Activated CD4-positive, alpha-beta T cell treated with anti-CD3 and anti-CD28 coated beads for 24 hours (primary cell): ENCODE data around the gene MAST4.
A peak's percentile ranks its signal among the peaks of the same experiment; 100 is the strongest.

Experiments used
- DNase-seq, 2 donors: peaks; one replicate each; pipeline ENCODE4 v3.0.0-alpha.2; 2020; ENCODE audit warnings: low read depth in 2 of 2

The MAST4 gene

DNA sequence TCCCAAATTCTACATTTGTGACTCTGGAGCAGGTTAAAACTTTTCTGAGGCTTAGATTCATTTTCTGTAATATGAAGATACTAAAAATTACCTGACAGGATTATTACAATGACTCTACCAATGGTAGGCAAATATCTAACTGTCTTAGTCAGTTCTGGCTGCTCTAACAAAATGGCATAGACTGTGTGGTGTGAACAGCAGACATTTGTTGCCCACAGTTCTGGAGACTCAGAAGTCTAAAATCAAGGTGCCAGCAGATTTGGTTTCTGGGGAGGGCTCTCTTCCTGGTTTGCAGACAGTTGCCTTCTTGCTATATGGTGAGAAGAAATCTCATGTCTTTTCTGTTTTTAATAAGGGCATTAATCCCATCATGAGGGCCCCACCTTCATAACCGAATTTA, 245.1 kb downstream of the MAST4 start:
- no peak for DNase-seq

- DNase-seq, result no peak
Measured at GRCh38 chr5:66842540-66842939, 246.3 kb downstream of the MAST4 start.

DNA sequence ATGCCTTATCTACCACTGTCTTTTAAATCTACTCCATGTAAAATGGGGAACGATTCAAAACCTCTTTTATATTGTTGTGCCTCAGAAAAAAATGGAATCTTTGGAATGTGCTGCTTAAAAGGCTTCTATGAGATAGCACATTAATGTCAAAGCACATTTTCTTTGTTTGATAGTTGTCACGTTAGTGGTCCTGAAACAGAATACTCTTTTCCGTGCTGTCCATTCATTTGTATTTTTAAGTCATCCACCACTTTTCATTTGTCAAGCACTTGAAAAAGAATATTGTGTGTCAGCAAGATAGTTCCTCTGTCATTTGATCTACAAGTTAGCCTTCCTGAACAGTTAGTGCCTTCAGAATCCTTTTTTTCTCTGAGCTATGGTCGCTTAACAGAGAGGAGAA, 246.9 kb downstream of the MAST4 start:
- no peak for DNase-seq

DNA sequence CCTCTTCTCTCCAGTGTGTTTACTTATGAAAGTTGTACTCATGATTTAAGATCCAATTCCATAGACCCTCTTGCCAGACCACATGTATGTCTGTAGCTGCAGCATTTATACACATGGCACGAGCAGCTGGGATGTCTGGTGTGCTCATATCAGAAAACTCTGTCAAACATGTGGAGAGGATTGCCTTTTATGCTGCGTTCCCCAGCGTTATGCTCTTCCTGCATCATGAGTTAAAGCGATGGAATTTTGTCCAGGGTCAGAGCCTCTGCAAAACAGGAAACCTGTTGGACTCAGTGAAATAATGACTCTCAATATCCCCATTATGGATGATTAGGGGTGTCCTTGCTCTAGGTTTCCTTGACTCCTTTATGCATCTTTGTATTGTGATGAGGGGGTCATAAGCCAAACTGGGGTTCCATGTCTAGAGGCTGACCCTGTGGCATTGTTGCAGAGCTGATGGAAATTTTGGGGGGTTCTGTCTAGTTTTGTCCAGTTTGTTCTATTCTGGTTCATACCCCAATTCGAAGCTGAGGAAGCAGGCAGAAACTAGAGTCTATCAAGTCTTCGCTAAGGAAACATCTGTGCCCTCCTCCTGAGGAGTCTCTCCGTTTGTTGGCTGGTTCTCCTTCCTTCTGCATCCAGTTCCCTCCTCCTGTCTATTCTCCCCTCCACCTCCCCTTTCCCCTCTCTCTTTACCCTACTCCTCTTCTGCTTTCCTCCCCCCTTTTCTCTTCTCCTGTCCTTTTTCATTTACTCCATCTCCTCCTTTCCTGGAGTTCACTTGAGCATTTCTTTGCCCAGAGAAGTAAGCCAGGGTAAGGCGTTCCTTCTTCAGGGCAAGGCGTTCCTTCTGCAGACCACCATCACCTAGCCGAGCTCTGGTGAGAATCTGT, 252.8 kb downstream of the MAST4 start:
- DNase-seq, result no peak

GRCh38 chr5:66849803-66850202, 253.6 kb downstream of the MAST4 start:
- DNase-seq, result no peak

DNA sequence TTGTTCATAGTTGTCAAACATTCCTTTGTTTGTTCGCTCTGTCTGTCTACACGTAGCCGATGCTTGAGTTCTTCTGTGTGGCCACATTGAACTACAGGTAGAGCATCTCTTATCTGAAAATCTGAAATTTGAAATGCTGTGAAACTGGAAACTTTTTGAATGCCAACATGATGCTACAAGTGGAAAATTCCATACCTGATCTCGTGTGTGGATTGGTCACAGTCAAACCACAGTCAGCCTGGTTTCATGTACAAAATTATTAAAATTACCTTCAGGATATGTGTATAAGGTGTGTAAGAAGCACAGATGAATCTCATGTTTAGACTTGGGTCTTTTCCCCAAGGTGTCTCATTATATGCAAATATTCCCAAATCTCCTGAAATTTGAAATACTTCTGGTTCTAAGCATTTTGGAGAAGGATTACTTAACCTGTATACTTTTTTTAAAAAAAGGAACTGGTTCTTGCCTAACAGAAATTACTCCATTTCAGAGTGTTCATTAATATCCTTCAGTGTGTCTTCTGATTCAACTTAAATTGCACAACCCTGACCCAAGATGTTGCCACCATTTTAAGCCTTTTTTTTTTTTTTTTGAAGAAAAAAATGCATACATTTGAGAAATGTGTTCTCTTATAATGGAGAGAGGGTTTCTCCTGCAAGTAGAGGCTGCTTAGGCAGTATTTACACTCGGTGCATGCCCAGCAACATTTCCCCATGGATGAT, 254.3 kb downstream of the MAST4 start:
- DNase-seq, result no peak

DNA sequence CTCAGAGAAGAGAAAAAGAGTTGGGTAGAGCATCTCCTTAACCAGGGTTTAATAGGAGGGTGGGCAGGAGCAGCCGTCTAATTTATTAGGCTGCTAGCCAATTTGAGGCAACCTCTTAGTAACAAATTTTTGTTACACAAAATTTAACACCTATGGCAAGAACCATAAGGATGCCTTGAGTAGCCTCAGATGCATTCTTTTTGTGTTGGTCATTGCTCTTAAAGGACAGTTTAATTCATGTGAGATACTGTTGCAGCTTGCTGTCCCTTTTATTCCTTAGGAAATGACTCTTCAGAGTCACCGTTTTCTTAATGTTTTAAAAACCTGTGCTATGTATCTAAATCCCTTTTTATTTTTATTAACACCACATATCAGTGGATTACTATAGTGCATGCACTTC, 255.1 kb downstream of the MAST4 start:
- DNase-seq, result no peak

DNA sequence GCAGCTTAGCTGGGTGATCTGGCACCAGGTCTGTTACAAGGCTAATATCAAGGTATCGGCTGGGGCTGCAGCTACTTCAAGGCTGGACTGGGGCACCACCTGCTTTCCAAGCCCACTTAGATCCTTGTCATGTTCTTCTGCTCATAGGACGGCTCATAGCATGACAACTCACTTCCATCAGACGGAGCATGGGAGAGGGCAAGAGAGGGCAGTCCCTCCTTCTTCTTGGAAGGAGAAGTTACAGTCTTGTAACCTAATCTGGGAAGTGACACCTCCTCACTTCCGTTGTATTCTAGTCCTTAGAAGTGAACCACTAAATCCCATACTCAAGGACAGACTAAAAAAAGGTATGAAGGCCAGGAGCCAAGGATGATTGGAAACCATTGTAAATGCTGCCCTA, 258.2 kb downstream of the MAST4 start:
- no peak for DNase-seq

DNA sequence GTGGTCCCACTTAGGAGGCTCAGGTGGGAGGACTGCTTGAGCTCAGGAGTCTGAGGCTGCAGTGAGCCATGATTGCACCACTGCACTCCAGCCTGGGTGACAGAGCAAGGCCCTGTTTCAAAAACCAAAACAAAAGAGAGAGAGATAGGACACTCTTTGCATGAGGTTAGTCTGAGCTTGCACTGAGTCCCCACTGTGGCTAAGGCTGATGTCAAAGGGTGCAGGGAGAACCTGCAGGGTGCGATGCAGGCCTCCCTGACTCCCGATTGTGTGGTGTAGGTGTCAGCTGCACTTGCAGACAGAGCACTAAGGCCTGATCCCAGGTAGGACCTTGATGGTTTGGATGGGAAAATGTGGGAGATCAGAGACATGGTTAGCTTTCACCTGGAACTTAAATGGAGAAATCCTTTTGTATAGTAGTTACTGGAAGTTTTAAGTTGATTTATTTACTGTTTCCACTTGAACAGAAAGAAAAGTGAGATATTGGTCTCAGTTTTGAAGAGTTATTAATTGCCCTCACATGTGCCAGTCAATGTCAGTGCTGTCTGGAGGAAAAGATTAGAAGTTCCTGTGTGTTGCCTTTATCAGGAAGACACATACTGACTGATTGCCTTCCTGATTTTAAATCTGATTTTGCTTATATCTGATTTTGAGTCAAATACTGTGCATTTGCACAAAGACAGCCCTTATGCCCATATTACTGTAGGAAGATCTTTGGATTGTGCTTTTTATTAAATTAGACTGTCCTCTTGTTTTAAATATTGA, 260.0 kb downstream of the MAST4 start:
- DNase-seq, result no peak

DNA sequence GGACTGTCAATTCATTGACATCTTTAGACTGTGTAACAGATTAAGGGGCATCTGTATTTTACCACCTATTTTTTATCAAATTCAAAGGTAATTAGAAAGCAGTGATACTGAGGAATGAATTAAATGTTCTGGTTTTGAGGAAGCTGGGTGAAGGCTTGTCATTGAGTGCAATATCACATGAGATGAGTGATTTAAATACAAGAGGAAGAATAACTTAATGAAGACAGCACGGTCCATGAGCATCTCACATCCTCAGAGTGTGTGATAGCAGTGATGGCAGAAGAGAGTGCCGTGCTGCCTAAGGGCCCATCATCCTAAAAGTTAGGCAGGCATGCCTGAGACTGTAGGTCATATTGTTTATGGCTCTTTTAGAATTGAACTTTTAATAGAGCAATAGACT, 263.3 kb downstream of the MAST4 start:
- no peak for DNase-seq

- DNase-seq, result no peak
Measured at GRCh38 chr5:66860199-66860975, 264.2 kb downstream of the MAST4 start.

GRCh38 chr5:66861402-66861801, 265.2 kb downstream of the MAST4 start:
- DNase-seq, result no peak

GRCh38 chr5:66862020-66862419, 265.8 kb downstream of the MAST4 start:
- DNase-seq, result no peak

- DNase-seq, result no peak
Measured at GRCh38 chr5:66863243-66864170, 267.3 kb downstream of the MAST4 start.

DNA sequence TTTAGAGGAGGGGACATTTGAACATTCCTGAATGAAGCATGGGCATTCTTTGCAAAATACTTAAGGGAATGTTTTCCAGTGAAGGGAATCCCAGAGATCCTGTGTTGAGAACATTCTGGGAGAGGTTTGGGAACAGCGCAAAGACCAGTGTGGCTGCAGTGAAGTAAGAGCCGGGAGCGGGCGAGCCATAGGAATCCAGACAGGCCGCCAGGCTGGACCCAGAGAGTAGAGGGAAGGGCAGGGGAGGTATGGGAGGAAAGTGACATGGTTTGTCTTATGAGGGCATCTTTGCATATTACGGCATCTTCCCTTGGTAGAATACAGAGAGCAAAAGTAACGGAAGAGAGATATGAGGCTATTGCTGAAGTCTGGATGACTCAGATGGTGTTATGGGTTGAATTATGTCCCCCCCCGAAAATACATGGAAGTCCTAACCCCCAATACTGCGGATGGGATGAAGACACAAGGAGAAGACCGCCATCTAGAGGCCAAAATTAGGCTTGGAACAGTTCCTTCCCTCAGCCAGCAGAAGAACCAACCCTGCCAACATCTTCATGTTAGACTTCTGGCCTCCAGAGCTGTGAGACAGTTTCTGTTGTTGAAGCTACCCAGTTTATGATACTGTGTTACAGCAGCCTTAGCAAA, 268.2 kb downstream of the MAST4 start:
- peak in 1 of 2 donors; percentile 5 for DNase-seq

DNA sequence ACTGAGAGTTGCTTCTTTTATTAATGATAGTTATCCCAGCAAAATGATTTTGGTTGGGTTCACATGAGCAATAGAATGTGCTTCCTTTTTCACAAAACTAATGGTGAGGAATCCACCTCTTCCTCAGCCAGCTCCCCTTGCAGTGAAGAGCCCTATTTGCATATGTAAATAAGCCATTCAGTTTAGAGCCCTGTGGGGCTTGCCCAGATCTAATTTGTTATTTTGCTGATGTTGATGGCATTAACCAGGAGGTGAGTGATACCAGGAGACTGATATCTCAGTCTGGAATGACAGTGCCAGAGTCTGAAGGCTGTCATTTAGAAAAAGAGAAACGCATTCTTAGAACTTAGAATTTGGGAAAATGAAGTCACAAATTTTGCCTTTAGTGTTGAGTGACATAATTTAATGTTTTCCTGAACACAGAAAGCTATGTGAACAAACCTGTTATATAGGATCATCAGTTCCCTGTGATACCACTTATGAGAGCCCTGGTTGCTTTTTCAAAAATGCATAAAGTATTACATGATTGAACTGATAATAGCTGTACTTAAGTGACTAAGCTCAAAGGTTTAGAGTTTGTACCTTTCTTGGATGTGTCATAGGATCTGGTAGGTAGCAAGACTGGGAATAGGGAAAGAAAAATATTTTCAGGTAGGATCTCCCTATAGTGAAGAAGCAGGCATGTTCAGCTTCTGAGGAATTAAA, 271.6 kb downstream of the MAST4 start:
- DNase-seq, result no peak

GRCh38 chr5:66869347-66869746, 273.2 kb downstream of the MAST4 start:
- no peak for DNase-seq

DNA sequence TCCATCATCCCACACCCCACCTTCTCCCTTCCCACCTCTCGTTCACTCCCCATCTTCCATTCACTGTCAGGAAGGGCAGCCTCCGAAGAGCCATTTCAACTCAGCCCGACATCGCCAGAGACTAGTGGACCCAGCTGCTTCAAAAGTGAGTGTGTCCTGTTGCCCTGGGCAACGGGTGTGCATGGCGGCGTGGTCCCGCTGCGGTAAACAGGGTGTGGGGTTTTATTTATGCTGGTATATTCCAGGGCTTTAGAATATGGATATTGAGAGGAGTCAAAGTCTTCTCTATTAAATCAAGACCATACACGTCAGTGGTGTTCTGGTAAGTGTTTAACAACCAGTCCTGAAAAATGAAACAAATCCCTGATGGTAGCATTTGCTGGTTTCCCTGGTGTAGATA, 274.5 kb downstream of the MAST4 start:
- no peak for DNase-seq

DNA sequence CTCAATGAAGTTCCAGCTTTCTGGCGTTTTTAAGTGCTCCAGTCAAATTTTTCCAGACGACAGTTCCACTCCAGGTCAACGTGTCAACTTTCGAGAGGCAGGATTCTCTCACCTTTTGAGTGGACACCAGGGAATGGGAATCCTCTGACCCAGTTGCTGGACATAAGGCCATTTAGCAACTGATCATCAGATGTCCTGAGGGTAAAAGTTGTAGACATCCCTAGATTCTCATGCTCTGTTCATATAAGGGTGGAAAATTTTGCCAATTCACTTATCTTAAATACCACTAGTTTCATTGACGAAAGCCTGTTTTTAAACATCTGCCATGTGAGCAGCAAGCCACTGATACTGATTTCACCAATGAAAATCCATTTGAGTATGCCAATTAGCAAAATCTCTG, 275.5 kb downstream of the MAST4 start:
- no peak for DNase-seq
